Activated naive CD4-positive, alpha-beta T cell treated with anti-CD3 and anti-CD28 coated beads for 36 hours (primary cell): Measurements from ENCODE around the gene ARID1A. TPM values are rescaled to one million over a fixed set of nuclear protein-coding genes. Genes with fewer than 3 reads are reported as not detected.
"Not testable (repeated sequence)": the region's sequence is repeated elsewhere in the genome, so short reads cannot be mapped to it uniquely, and the experiment has no call there.

Experiments
- CTCF ChIA-PET: fragments of 350-600 bp; sonication (Branson Sonifier 250); formaldehyde crosslinking; loops from one replicate; lab custom pipeline; 2021; ENCODE audit warnings: antibody characterized with exemption; lab: Charles Lee
- DNase-seq: peaks from one replicate; pipeline ENCODE4 v3.0.0-alpha.2; 2020
- H3K27ac Mint-ChIP-seq: one replicate; pipeline ENCODE4 v1.8.0; 2021; ENCODE audit warnings: mild to moderate bottlenecking, mixed read lengths
- H3K27me3 Mint-ChIP-seq: one replicate; pipeline ENCODE4 v1.8.0; 2021; ENCODE audit warnings: low read depth, mixed read lengths
- H3K36me3 Mint-ChIP-seq: one replicate; pipeline ENCODE4 v1.8.0; 2021; ENCODE audit warnings: low read depth, mixed read lengths
- H3K4me1 Mint-ChIP-seq: one replicate; pipeline ENCODE4 v1.8.0; 2021; ENCODE audit warnings: low read depth, mixed read lengths
- H3K4me3 Mint-ChIP-seq: one replicate; pipeline ENCODE4 v1.8.0; 2021; ENCODE audit warnings: mild to moderate bottlenecking, moderate library complexity, mixed read lengths
- H3K9me3 Mint-ChIP-seq: one replicate; pipeline ENCODE4 v1.8.0; 2021; ENCODE audit warnings: mixed read lengths
- intact Hi-C: fragments of 100-400 bp; cut with micrococcal nuclease; formaldehyde crosslinking; loops from one replicate; pipeline ENCODE4 v1.15.1; 2023
- total RNA-seq, 2 experiments: library from RNA; stranded (reverse); gene quantifications; one replicate each; pipeline ENCODE4 v1.2.3, GENCODE V29; 2021

Gene ARID1A
- total RNA-seq, 2 experiments from 2014 or later: 65.0 to 65.9 TPM

- Mint-ChIP-seq H3K27ac (peak overlapping the region; percentile 79), H3K4me3 (no peak overlapping the region), H3K36me3 (peaks cover 17% of the 10 kb centered on the region), H3K27me3 (no peaks in the 10 kb centered on the region), H3K4me1 (peaks cover 89% of the 10 kb centered on the region), H3K9me3 (no peaks in the 10 kb centered on the region)
- intact Hi-C loops: loop anchor here (1.0 to 2.0 kb wide), 3 partner anchors 17 to 65 kb away; partner anchors contain the start of gene PIGV
- CTCF ChIA-PET: no interaction called here
- DNase-seq: peak; percentile 38
These were observed 26.0 kb downstream of the ARID1A start for GRCh38 chr1:26721669-26722355.

DNA sequence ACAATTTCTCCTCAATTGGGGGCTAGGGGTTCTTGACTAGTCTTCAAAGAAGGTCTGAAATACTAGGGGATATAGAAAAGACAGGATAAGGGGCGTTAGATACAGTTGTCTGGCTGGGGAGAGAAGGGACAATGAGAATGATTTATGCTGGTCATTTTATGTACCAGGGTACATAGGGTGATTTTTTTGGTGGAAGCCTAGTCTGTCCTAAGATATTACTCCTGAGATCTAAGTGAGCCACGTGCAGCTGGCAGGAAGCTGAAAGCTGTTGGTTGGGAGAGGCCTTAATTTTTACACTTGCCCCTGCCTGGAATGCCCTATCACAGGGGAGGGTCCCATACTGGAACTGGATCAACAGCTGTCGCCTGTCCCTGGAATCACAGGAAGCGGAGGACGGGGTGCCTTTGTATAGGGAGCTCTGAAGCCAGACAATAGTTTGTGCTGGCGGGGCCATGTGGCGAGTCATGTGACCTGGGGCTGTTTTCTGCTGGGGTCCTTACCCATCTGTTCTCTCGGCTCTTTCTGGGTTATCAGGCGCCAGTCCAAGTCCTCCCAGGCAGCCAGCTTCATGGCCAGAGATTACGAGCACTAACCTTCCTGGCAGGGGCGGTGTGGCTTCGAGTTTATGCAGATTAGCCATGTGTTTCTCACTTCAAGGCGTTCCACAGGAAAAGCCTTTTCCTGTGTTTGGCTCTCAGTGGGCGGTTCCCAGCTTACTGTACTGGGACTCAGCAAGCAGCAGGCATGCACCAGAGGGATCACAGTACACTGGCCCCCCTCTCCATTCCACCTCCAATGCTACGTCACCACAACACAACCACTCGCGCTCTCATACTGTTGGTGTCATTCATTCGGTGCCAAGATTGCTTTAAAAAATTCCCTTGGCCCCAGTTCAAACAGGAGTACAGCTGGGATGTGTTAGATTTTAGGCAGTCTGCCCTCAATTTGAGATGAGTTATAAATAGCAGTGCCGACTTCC, 27.5 kb downstream of the ARID1A start:
- Mint-ChIP-seq H3K27me3 (no peaks in the 10 kb centered on the region), H3K36me3 (peaks cover 17% of the 10 kb centered on the region), H3K9me3 (no peaks in the 10 kb centered on the region), H3K4me1 (peaks cover 89% of the 10 kb centered on the region), H3K27ac (peak overlapping the region; percentile 82), H3K4me3 (peak overlapping the region; percentile 30)
- DNase-seq: peak; percentile 72
- intact Hi-C loops: loop anchor here (1.0 to 2.0 kb wide), 2 partner anchors 21 to 63 kb away; partner anchors contain the start of gene PIGV
- CTCF ChIA-PET: interaction anchor here (0.6 to 1.5 kb wide), 6 partner anchors 20 to 164 kb away, joined by 3 to 6 read pairs (median 5); no protein-coding TSS in a partner anchor

- Mint-ChIP-seq H3K9me3 (no peaks in the 10 kb centered on the region), H3K4me1 (peaks cover 89% of the 10 kb centered on the region), H3K36me3 (peaks cover 14% of the 10 kb centered on the region), H3K27ac (no peak overlapping the region), H3K4me3 (no peak overlapping the region), H3K27me3 (no peaks in the 10 kb centered on the region)
- intact Hi-C loops: no loop called here
- CTCF ChIA-PET: interaction anchor here (0.6 to 1.5 kb wide), 4 partner anchors 20 to 164 kb away, joined by 5 to 6 read pairs (median 5); no protein-coding TSS in a partner anchor
- no peak for DNase-seq
These were observed 28.3 kb downstream of the ARID1A start for GRCh38 chr1:26724118-26724517.

- Mint-ChIP-seq H3K9me3 (no peaks in the 10 kb centered on the region), H3K4me3 (no peak overlapping the region), H3K27ac (no peak overlapping the region), H3K4me1 (peaks cover 94% of the 10 kb centered on the region), H3K27me3 (no peaks in the 10 kb centered on the region), H3K36me3 (peaks cover 20% of the 10 kb centered on the region)
- no peak for DNase-seq
- CTCF ChIA-PET: interaction anchor here (1.4 to 1.5 kb wide), 2 partner anchors 20 to 21 kb away, joined by 5 to 6 read pairs; no protein-coding TSS in a partner anchor
- intact Hi-C loops: no loop called here
These were observed 29.1 kb downstream of the ARID1A start for GRCh38 chr1:26724926-26725325.

- Mint-ChIP-seq H3K36me3 (peaks cover 26% of the 10 kb centered on the region), H3K4me1 (peaks cover 94% of the 10 kb centered on the region), H3K27ac (peak overlapping the region; percentile 48)
- intact Hi-C loops, H3K4me3 Mint-ChIP-seq, H3K27me3 Mint-ChIP-seq, H3K9me3 Mint-ChIP-seq, DNase-seq: not testable (repeated sequence)
- CTCF ChIA-PET: interaction anchor here (0.6 to 0.7 kb wide), 2 partner anchors 12 to 17 kb away, joined by 3 to 5 read pairs; no protein-coding TSS in a partner anchor
These were observed 30.1 kb downstream of the ARID1A start for GRCh38 chr1:26725904-26726303.

GRCh38 chr1:26726784-26727183, 31.0 kb downstream of the ARID1A start:
- no peak for DNase-seq
- intact Hi-C loops: no loop called here
- H3K27me3 Mint-ChIP-seq: no peaks in the 10 kb centered on the region
- H3K4me1 Mint-ChIP-seq: peaks cover 93% of the 10 kb centered on the region
- peaks cover 32% of the 10 kb centered on the region for H3K36me3 Mint-ChIP-seq
- H3K4me3 Mint-ChIP-seq: no peak overlapping the region
- CTCF ChIA-PET: interaction anchor here (1.0 to 2.5 kb wide), 3 partner anchors 31 to 184 kb away, joined by 3 to 16 read pairs (median 4); partner anchors contain the start of gene ARID1A
- H3K9me3 Mint-ChIP-seq: no peaks in the 10 kb centered on the region
- H3K27ac Mint-ChIP-seq: peak overlapping the region; percentile 32

DNA sequence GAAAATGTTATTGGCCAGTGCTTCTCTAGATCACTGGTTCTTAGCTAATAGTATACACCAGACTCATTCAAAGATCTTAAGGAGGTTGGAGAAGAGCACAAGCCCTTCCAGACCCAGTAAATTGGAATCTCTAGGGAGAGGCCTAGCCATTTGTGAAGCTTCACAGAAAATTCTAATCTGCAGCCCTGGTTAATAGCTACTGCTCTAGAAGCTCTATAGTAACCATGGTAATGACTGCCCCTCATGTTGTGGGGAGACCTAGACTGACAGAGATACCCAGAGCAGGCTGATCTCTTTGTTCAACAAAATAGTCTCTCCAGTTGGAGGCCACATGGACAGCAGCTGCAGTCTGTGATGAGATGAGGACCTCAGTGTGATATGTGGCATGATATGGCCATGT, 31.7 kb downstream of the ARID1A start:
- Mint-ChIP-seq H3K4me1 (peaks cover 93% of the 10 kb centered on the region), H3K27ac (peak overlapping the region; percentile 12), H3K36me3 (peaks cover 30% of the 10 kb centered on the region), H3K9me3 (no peaks in the 10 kb centered on the region), H3K4me3 (no peak overlapping the region), H3K27me3 (no peaks in the 10 kb centered on the region)
- intact Hi-C loops: no loop called here
- no peak for DNase-seq
- CTCF ChIA-PET: interaction anchor here (1.0 to 2.5 kb wide), 3 partner anchors 16 to 185 kb away, joined by 4 to 16 read pairs (median 5); no protein-coding TSS in a partner anchor

DNA sequence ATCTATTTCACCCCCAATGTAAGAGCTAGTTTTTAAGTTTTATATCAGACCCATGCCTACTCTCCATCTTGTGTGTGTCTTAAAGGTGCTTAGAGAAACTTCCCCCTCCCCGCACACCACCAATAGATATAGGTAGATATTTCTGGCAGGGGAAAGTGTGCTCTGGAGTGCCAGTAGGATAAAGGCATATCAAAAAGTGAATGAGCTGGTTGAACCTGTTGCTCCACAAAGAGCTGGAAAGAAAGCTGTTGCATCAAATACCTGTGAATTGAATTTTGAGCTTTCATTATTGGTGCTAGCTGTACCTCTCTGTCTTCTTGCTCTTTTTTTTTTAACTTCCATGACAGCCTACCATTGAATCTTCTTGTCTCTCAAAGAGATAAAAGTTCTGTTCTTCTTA, 32.8 kb downstream of the ARID1A start:
- H3K9me3 Mint-ChIP-seq: no peaks in the 10 kb centered on the region
- H3K36me3 Mint-ChIP-seq: peaks cover 34% of the 10 kb centered on the region
- DNase-seq: no peak
- H3K4me3 Mint-ChIP-seq: no peak overlapping the region
- CTCF ChIA-PET: interaction anchor here (0.6 to 2.5 kb wide), 6 partner anchors 16 to 148 kb away, joined by 3 to 16 read pairs (median 3); no protein-coding TSS in a partner anchor
- peaks cover 93% of the 10 kb centered on the region for H3K4me1 Mint-ChIP-seq
- intact Hi-C loops: no loop called here
- H3K27ac Mint-ChIP-seq: no peak overlapping the region
- H3K27me3 Mint-ChIP-seq: no peaks in the 10 kb centered on the region

- intact Hi-C loops: no loop called here
- H3K27ac Mint-ChIP-seq: peak overlapping the region; percentile 46
- H3K36me3 Mint-ChIP-seq: peaks cover 44% of the 10 kb centered on the region
These were observed 33.8 kb downstream of the ARID1A start for GRCh38 chr1:26729633-26730032.

DNA sequence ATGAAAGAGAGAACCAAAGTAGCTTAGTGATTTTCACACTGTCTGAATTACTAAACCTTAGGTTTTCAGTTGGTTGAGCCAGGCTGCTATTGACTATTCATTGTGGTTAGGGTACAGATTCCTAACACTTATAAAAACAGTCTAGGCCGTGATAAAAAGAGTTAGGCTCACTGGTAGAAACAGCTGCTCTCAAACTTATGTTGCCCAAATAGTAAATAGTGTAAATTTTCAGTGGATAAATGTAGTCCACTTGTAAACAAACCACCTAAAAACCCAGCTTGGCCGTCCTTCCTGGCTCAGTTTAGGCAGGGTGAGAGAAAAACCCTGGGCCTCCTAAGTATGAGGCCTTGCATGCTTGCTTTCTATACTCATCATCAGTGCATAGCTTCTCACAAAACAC, 34.9 kb downstream of the ARID1A start:
- Mint-ChIP-seq H3K27ac (peak overlapping the region; percentile 16), H3K9me3 (no peaks in the 10 kb centered on the region), H3K4me3 (no peak overlapping the region), H3K4me1 (peaks cover 92% of the 10 kb centered on the region), H3K27me3 (no peaks in the 10 kb centered on the region), H3K36me3 (peaks cover 48% of the 10 kb centered on the region)
- no peak for DNase-seq
- intact Hi-C loops: no loop called here
- CTCF ChIA-PET: interaction anchor here (2.8 kb wide), 1 partner anchor 59 kb away, joined by 9 read pairs; no protein-coding TSS in a partner anchor

More at GRCh38 chr1:26729633-26730032, 33.8 kb downstream of the ARID1A start:
- Mint-ChIP-seq H3K27me3 (no peaks in the 10 kb centered on the region), H3K4me1 (peaks cover 93% of the 10 kb centered on the region), H3K9me3 (no peaks in the 10 kb centered on the region), H3K4me3 (no peak overlapping the region)
- DNase-seq: no peak
- CTCF ChIA-PET: interaction anchor here (0.8 to 1.3 kb wide), 4 partner anchors 15 to 127 kb away, joined by 3 read pairs; no protein-coding TSS in a partner anchor

DNA sequence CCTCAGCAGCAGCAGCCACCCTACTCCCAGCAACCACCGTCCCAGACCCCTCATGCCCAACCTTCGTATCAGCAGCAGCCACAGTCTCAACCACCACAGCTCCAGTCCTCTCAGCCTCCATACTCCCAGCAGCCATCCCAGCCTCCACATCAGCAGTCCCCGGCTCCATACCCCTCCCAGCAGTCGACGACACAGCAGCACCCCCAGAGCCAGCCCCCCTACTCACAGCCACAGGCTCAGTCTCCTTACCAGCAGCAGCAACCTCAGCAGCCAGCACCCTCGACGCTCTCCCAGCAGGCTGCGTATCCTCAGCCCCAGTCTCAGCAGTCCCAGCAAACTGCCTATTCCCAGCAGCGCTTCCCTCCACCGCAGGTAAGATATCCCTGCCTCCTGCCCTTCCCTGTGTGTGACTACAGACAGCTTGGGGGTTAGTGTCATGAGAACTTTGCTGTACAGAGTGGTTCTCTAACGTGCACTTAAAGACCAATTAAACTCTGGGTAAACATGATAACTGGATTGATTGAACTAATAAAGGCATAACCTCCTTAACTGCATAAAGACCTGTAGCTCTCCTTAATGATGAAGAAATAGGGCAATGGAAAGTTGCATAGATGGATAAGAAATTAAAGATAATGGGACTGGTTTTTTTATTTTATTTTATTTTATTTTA, 35.6 kb downstream of the ARID1A start:
- H3K27ac Mint-ChIP-seq: peak overlapping the region; percentile 16
- no peak for DNase-seq
- no peaks in the 10 kb centered on the region for H3K9me3 Mint-ChIP-seq
- peaks cover 86% of the 10 kb centered on the region for H3K4me1 Mint-ChIP-seq
- H3K27me3 Mint-ChIP-seq: no peaks in the 10 kb centered on the region
- intact Hi-C loops: no loop called here
- H3K4me3 Mint-ChIP-seq: no peak overlapping the region
- CTCF ChIA-PET: interaction anchor here (2.8 kb wide), 1 partner anchor 58 kb away, joined by 9 read pairs; no protein-coding TSS in a partner anchor
- peaks cover 50% of the 10 kb centered on the region for H3K36me3 Mint-ChIP-seq
